ENCODE data around the gene CD209.
"Not testable (repeated sequence)": the region's sequence is repeated elsewhere in the genome, so short reads cannot be mapped to it uniquely, and the experiment has no call there.

Gene CD209

GRCh38 chr19:7766535-7766934, 19.2 kb upstream of the CD209 start:
- DNase-seq: no peak

- not testable (repeated sequence) for DNase-seq
Measured at GRCh38 chr19:7765043-7765442, 17.7 kb upstream of the CD209 start.

- not testable (repeated sequence) for DNase-seq
Measured at GRCh38 chr19:7764157-7764556, 16.8 kb upstream of the CD209 start.

- DNase-seq: no peak
Measured at GRCh38 chr19:7763696-7764095, 16.4 kb upstream of the CD209 start.

- DNase-seq: no peak
Measured at GRCh38 chr19:7762719-7763293, 15.5 kb upstream of the CD209 start, which contains the start of gene CLEC4M. Gene CLEC4M (plus strand): TSS chr19:7763243. CDS start chr19:7763267, 24 bp downstream.

- no peak for DNase-seq
Measured at GRCh38 chr19:7759156-7759555, 11.8 kb upstream of the CD209 start.

- DNase-seq: no peak
Measured at GRCh38 chr19:7757358-7757757, 10.0 kb upstream of the CD209 start.

GRCh38 chr19:7756258-7756657, 8.9 kb upstream of the CD209 start:
- DNase-seq: no peak

- DNase-seq: no peak
Measured at GRCh38 chr19:7751157-7751783, 3.9 kb upstream of the CD209 start.

GRCh38 chr19:7748756-7749155, 1.4 kb upstream of the CD209 start:
- DNase-seq: no peak

GRCh38 chr19:7748171-7748570, 837 bp upstream of the CD209 start:
- no peak for DNase-seq

- DNase-seq: not testable (repeated sequence)
Measured at GRCh38 chr19:7746306-7746705, 1.0 kb downstream of the CD209 start.

- no peak for DNase-seq
Measured at GRCh38 chr19:7744871-7745650, 2.3 kb downstream of the CD209 start.

GRCh38 chr19:7744199-7744786, 3.0 kb downstream of the CD209 start:
- DNase-seq: no peak

GRCh38 chr19:7743425-7743841, 3.9 kb downstream of the CD209 start:
- no peak for DNase-seq

GRCh38 chr19:7742991-7743390, 4.3 kb downstream of the CD209 start:
- no peak for DNase-seq

GRCh38 chr19:7742575-7742974, 4.8 kb downstream of the CD209 start:
- DNase-seq: no peak

GRCh38 chr19:7740682-7741054, 6.7 kb downstream of the CD209 start:
- DNase-seq: no peak

- DNase-seq: no peak
Measured at GRCh38 chr19:7739801-7740681, 7.3 kb downstream of the CD209 start.

- no peak for DNase-seq
Measured at GRCh38 chr19:7739211-7739755, 8.1 kb downstream of the CD209 start.

GRCh38 chr19:7738023-7738422, 9.3 kb downstream of the CD209 start:
- DNase-seq: no peak

GRCh38 chr19:7737215-7737614, 10.1 kb downstream of the CD209 start:
- no peak for DNase-seq
